HG02840 (cell line): ENCODE data around the gene ART3.

ENCODE experiments used
- ATAC-seq: cut with Tn5 transposase; IDR thresholded peaks from one replicate; pipeline ENCODE4 v1.9.1; 2021; ENCODE audit warnings: mild to moderate bottlenecking, moderate library complexity, moderate number of reproducible peaks; ENCODE audit not compliant: unreplicated experiment, low FRiP score

ART3 gene

DNA sequence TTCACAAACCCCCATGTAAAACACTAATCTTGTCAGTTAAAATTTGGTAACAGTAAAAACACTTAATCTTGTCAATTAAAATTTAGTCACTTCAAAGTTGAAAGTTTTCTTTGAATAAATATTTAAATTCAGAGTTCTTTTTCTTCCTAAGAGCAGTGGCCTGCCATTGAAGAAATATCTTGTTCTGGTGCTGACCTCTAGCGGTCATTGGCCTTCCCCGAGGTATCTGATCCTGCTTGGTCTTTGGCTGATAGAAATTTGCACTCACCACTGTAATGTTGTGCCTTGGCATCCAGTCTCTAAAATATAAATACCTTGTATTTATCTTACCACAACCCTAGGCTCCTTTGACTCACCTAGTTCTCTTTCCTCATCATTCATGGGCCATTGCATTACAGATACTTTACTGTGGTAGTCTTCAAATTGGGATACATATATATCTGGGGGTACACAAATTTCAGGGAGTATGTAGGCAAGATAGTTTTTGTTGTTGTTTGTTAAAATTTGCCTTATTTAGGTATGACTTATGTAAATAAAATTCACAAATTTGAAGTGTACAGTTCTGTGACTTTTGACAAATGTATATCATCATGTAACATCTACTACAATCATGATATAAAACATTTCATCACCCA is 6.7 kb upstream of the ART3 start:
- ATAC-seq: peak; percentile 63

- ATAC-seq: no peak
These were observed 1.7 kb upstream of the ART3 start for GRCh38 chr4:76072760-76073159.

- ATAC-seq: no peak
These were observed 588 bp downstream of the ART3 start for GRCh38 chr4:76074993-76075600.

DNA sequence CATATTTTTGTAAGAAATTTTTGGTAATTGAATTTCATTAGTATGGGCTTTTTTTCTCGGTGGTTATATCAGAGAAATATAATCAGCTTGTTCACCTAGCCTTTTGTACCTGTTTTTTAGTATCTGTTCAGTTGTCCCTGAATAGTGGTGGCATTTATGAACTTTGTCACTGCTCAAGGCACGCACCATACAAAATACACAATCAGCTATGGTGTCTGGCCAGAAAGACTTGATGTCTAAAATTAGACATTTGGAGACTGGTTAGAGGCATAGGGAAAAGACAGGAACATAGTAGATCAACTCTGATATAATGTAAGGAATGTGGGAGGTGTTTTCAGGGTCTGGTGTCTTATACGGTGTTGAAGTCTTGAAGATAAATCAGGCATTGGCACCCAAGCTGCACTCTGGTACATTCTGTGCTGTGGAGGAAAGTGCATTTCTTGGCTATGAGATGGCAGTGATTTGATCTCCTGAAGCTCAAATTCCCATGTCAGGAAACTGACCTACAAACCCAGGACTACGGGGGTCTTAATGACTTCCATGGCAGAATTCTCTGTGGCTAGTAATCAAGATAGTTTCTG is 3.6 kb downstream of the ART3 start:
- no peak for ATAC-seq

DNA sequence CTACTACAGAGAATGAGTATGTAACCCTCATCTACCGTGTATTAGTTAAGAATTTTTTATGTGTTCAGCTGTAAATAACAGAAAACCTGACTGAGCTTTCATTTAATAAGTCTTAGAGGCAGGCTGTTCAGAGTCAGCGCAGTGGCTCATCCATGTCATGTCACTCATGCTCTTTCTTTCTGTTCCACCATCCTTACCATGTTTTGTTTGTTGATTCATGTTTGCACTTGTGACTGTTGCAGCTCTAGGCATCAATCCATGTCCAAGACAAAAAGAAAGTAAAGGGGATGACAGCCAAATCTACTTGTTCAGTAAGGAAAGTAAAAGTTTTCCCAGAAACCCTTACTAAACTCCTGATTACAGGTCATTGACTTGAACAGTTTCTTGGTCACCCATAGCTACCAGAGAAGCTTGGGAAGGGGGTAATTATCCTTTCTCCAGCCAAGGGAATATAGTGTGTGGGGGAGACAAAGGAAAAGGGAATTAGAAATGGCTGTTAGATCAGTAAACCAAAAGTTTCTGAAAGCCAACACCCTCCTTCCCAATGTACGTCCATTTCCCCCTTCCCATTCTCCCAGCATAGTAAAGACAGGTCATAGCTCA is 9.0 kb downstream of the ART3 start:
- ATAC-seq: no peak

DNA sequence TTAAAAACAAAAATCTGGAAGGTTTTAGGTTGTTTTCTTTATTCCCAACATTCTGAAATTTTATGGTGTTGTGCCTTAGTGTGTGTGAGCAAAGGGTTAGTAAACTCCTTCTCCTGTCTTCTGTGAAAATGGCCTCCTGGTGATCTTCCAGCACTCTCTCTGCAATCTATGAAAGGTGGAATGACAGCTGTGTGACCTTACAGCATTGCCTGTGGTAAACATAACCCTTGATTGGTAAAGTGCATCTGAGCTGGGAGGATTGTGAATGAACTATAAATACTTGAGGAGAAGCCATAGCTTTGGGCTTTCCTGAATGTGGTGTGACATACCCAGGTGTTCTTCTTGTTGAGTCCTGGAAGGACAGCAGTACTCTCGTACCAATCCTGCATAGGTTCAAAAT is 10.0 kb downstream of the ART3 start:
- no peak for ATAC-seq

DNA sequence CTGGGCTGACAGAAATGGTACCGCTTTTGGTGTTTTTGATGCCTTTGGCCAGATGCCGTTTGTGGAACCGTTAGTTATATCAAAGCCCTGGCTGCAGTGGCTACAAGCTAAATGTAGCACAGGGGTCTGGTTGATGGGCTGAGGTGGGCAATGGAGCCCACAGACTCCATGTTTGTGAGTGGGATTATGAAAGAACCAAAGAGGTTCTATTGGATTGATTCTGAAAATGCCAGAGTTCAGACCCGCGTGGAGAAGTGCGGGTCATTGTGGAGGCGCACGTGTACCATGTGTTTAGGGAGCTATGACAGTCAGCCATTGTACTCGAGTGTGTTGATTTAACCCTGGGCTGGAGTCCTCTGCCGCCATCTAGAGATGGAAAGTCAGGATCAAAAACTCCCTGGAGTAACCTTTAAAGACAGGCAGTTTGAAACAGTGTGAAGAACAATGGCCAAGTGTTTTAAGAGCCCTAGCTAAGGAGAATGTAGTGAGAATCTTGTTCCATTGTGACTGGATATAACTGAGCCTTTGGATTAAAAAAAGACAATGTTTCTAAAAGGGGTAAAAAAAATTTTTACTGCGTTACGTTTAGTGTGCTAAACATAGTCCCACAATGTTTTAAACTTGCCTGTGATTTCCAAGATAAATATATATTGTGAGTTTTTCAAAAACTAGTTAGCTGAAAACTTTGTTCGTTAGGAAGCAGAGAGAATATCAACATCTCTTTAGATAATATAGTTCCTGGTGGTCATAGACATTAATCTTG is 12.7 kb downstream of the ART3 start:
- ATAC-seq: no peak

DNA sequence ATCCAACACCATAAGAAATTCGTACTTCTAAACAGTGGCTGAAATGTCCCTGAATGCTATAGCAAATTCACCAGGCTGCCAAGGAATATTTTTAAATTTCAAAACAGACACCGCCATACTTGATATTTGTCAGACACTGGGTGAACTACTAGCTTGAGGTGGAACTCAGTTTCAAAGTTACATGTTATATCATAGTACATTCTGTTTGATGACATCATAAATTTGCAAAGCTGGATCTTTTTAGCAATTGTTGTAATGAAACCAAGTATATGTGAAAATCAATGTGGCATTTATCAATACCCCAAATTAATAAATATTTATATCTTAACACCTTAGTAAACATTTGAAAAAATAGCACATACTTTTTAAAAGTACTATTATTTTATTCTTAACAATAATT is 14.2 kb downstream of the ART3 start:
- no peak for ATAC-seq

- ATAC-seq: no peak
These were observed 15.8 kb downstream of the ART3 start for GRCh38 chr4:76090241-76090691.

DNA sequence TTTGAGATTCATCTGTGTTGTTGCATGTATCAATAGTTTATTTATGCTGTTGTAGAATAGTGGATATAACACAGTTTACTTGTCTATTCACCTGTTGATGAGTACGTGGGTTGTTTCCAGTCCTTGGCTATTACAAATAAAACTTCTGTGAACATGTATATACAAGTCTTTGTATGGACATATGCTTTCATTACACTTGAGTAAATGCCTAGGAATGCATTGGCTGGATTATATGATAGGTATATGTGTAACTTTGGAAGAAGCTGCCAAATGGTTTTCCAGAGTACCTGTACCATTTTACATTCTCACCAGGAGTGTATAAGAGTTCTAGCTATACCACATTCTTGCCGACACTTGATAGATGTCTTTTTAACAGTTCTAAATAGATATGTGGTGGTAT is 16.5 kb downstream of the ART3 start:
- no peak for ATAC-seq

GRCh38 chr4:76095568-76095967 is 21.1 kb downstream of the ART3 start:
- ATAC-seq: no peak

DNA sequence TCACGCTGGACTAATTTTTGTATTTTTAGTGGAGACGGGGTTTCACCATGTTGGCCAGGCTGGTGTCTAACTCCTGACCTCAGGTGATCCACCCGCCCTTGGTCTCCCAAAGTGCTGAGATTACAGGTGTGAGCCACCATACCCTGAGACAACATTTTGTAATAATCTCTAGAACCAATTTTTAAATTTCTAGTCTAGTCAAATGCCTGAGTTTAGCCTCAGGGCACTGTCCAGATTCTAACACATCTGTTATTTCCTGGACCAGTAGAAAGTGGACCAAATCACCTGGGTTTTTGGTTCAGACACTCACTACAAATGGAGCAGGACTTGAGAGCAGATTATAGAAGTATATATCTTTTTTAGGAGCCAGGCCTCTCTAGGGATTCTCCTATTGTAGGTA is 21.6 kb downstream of the ART3 start:
- no peak for ATAC-seq

- ATAC-seq: no peak
These were observed 31.1 kb downstream of the ART3 start for GRCh38 chr4:76105652-76106051.

DNA sequence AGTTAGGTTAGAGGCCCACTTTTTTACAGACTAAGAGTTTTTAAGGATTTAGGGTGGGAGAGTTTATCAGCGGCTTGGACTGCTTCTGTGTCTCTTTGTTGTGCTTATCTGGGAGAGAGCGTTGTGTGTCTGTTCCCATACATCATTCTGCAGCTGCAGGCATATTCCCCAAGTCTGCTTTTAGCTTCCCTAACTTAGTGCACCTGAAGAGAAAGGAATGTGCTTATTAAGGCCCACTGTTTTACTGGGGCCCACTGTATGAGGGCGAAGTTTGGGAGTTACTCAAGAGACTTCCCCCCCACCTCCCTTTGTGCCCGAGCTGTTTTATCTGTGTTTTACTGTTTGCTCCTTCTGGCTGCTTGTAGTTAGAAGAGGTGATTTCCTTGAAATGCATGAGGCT is 31.9 kb downstream of the ART3 start:
- no peak for ATAC-seq

- ATAC-seq: no peak
These were observed 34.1 kb downstream of the ART3 start for GRCh38 chr4:76108467-76109181.

DNA sequence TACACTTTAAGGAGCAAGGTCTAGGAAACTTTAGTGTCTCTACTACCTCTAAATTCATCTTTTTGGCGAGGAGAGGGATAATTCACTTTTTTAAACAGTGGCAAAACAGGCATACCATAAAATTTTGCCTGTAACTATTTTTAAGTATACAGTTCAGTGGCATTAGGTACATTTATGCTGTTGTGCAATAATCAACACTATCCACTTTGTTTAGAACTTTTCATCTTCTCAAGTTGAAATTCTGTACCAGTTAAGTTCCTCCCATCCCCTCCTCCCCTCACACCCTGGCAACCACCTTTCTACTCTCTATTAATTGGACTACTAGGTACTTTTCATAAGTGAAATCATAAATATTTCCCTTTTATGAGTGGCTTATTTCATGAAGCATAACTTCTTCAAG is 42.3 kb downstream of the ART3 start:
- no peak for ATAC-seq

DNA sequence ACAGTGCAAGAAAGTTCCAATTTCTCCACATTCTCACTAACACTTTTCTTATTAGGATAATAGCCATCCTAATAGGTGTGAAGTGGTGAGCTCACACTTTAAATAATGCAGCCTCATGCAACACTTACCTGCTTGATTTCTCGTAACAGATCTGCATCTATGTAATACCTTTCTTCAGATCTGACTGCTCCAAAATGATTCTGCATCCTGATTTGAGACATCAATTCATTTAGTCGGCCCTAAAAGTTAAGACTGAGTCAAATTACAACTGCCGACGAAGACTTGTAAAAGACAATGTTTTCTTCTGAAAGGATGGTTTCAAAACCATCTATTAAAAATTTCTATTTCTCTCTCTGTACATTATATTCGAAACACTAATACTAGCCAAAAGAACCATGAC is 43.0 kb downstream of the ART3 start:
- ATAC-seq: no peak

- ATAC-seq: no peak
These were observed 45.7 kb downstream of the ART3 start for GRCh38 chr4:76120199-76120598.

GRCh38 chr4:76125816-76126215 is 51.3 kb downstream of the ART3 start:
- no peak for ATAC-seq

GRCh38 chr4:76127754-76128153 is 53.2 kb downstream of the ART3 start:
- no peak for ATAC-seq
